Activated naive CD8-positive, alpha-beta T cell (primary cell): ENCODE measurements around the gene SLC17A8.

Experiments used
- H3K27ac Mint-ChIP-seq: one replicate; pipeline ENCODE4 v1.8.0; 2021; ENCODE audit warnings: mixed read lengths
- H3K27me3 Mint-ChIP-seq: one replicate; pipeline ENCODE4 v1.8.0; 2021; ENCODE audit warnings: mixed read lengths
- H3K36me3 Mint-ChIP-seq: one replicate; pipeline ENCODE4 v1.8.0; 2021; ENCODE audit warnings: mixed read lengths
- H3K4me1 Mint-ChIP-seq: one replicate; pipeline ENCODE4 v1.8.0; 2021; ENCODE audit warnings: low read depth, mixed read lengths
- H3K4me3 Mint-ChIP-seq: one replicate; pipeline ENCODE4 v1.8.0; 2021; ENCODE audit warnings: mild to moderate bottlenecking, mixed read lengths
- H3K9me3 Mint-ChIP-seq: one replicate; pipeline ENCODE4 v1.8.0; 2021; ENCODE audit warnings: low read depth, mixed read lengths

Gene SLC17A8

DNA sequence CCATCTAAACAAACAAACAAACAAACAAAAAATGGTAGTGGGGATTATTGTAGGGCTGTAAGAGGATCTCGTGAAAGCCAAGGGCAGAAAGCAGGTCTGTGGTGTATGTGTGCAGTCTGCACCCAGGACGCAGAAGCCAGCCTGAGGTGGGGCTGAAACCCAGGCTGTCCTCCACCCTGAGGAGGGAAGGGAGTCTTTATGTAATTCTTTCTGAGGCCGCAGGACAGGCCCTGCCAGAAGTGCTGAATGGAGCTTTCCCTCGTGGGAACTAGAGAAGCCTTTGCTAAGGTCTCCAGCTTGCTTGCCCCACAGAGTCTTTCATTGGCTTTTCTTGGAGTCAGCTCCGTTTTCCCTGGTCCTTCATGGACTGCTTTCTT is 27.7 kb downstream of the SLC17A8 start:
- H3K27ac Mint-ChIP-seq: no peak overlapping the region
- H3K36me3 Mint-ChIP-seq: no peaks in the 10 kb centered on the region
- H3K4me3 Mint-ChIP-seq: no peak overlapping the region
- peaks cover 5% of the 10 kb centered on the region for H3K27me3 Mint-ChIP-seq
- H3K9me3 Mint-ChIP-seq: no peaks in the 10 kb centered on the region
- H3K4me1 Mint-ChIP-seq: no peaks in the 10 kb centered on the region

DNA sequence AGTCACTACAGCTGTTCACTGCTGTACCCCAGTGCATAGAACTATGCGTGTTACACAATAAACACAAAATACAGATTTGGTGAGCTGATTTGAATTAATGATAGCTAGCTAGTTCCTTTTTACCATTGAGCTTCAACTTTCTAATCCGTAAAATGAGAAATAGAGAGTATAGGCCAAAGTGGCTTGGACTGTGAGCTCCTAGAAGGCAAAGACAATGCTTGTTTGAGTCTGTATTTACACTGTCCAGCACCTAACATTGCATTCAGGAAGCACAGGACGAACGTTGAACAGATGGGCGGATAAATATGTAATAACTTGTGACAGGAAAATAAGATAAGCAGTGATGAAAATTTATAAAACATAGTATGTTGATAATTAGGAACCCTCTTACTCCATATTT is 31.5 kb downstream of the SLC17A8 start:
- Mint-ChIP-seq H3K9me3 (no peaks in the 10 kb centered on the region), H3K36me3 (no peaks in the 10 kb centered on the region), H3K27me3 (peaks cover 9% of the 10 kb centered on the region), H3K4me3 (no peak overlapping the region), H3K4me1 (no peaks in the 10 kb centered on the region), H3K27ac (no peak overlapping the region)

DNA sequence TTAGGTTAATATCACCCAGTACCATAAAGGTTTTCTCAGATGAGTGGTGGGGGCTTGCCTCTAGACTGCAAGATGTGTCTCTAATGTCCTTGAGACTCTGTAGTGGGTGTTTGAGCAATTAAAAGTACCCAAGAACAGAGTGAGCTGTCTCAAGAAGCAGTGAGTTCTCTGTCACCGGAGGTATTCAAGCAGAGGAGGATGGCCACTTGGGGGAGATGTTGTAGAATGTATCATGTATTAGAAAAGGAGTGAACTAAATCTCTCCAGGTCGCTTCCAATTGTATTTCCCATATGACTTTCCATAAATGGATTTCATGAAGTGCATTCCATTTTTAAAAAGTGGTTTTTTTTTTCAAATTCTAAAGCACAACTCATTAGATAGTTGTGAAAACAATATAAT is 35.0 kb downstream of the SLC17A8 start:
- Mint-ChIP-seq H3K27ac (no peak overlapping the region), H3K27me3 (peaks cover 9% of the 10 kb centered on the region), H3K36me3 (no peaks in the 10 kb centered on the region), H3K4me3 (no peak overlapping the region), H3K4me1 (no peaks in the 10 kb centered on the region), H3K9me3 (no peaks in the 10 kb centered on the region)

DNA sequence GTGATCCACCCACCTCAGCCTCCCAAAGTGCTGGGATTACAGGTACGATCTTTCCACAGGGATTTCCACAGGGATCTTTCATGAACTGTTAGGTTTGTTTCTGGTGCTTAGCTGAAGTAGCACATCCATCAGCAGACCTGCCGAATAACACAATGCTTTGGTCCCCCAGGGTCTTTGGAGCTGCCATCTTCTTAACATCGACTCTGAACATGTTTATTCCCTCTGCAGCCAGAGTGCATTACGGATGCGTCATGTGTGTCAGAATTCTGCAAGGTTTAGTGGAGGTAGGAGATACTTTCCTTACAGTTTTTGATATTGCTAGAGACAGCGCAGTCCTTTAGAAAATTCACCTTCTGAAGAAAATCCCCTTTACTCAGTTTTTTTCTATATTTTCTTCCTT is 36.3 kb downstream of the SLC17A8 start:
- Mint-ChIP-seq H3K36me3 (no peaks in the 10 kb centered on the region), H3K4me1 (no peaks in the 10 kb centered on the region), H3K27ac (no peak overlapping the region), H3K9me3 (no peaks in the 10 kb centered on the region), H3K27me3 (peaks cover 6% of the 10 kb centered on the region), H3K4me3 (no peak overlapping the region)

DNA sequence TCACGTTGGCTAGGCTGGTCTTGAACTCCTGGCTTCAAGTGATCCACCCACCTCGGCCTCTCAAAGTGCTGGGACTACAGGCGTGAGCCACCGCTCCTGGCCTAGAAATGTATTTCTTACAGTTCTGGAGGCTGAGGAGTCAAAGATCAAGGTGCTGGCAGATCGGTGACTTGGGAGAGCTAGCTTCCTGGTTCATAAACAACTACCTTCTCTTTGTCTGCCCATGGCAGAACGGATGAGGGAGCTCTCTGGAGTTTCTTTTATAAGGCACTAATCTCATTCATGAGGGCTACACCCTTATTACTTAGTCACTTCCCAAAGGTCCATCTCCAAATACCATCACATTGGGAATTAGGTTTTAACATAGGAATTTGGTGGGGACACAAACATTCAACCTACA is 38.9 kb downstream of the SLC17A8 start:
- Mint-ChIP-seq H3K36me3 (no peaks in the 10 kb centered on the region), H3K27ac (no peak overlapping the region), H3K9me3 (no peaks in the 10 kb centered on the region), H3K27me3 (peaks cover 4% of the 10 kb centered on the region), H3K4me1 (no peaks in the 10 kb centered on the region), H3K4me3 (no peak overlapping the region)

DNA sequence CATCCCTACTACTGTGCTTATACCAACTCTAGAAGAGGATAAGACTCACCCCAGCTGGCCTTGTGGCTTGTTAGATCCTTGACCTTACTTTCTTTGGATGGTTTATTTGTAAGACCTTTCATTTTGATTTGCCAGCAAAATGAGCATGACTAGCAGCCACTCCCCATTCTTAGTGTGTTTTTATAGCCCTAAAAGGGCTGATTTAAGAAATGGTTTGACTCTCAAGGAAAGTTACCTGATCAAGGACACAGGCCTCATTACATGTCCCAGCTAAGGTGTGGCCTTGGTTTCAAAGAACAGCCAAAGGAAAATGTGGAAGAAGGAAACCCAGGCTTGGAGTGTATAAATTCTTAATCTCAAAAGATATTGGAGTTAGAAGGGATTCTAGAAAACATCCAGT is 41.4 kb downstream of the SLC17A8 start:
- Mint-ChIP-seq H3K9me3 (no peaks in the 10 kb centered on the region), H3K27ac (no peak overlapping the region), H3K4me1 (no peaks in the 10 kb centered on the region), H3K4me3 (no peak overlapping the region), H3K27me3 (peaks cover 3% of the 10 kb centered on the region), H3K36me3 (no peaks in the 10 kb centered on the region)

DNA sequence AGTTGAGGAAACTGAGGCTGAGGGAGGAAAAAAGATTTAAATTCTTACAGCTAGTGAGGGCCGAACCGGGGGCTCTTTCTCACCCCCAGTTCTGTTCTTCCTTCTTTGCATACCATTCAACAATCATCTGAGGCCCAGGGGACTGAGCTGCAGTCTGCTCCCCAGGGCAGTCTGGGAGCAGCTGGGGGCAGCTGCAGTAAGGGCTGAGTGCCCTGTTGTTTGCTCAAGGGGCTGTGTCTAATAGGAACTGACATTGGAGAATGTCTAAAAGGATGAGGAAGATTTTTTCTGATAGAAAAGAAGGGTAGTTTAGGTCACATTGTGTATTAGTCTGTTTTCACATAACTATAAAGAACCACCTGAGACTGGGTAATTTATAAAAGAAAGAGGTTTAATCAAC is 42.2 kb downstream of the SLC17A8 start:
- Mint-ChIP-seq H3K4me1 (no peaks in the 10 kb centered on the region), H3K27ac (no peak overlapping the region), H3K27me3 (peaks cover 3% of the 10 kb centered on the region), H3K9me3 (no peaks in the 10 kb centered on the region), H3K36me3 (no peaks in the 10 kb centered on the region), H3K4me3 (no peak overlapping the region)

DNA sequence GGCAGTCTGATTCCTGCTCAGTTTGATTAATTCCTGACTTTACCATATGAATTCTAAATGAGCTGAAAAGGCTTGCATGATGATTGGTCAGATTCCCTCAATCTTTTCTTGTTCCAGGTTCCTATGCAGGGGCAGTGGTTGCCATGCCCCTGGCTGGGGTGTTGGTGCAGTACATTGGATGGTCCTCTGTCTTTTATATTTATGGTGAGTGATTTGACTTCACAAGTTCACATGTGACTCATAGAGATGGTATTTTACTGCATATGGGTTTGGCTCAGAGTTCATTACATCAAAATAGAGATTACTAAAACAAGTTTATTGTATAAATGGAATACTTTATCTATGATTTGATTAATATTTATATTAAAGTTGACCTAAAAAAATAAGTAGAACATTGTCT is 44.8 kb downstream of the SLC17A8 start:
- H3K4me1 Mint-ChIP-seq: no peaks in the 10 kb centered on the region
- H3K4me3 Mint-ChIP-seq: no peak overlapping the region
- H3K9me3 Mint-ChIP-seq: no peaks in the 10 kb centered on the region
- no peaks in the 10 kb centered on the region for H3K36me3 Mint-ChIP-seq
- peaks cover 3% of the 10 kb centered on the region for H3K27me3 Mint-ChIP-seq
- H3K27ac Mint-ChIP-seq: no peak overlapping the region

DNA sequence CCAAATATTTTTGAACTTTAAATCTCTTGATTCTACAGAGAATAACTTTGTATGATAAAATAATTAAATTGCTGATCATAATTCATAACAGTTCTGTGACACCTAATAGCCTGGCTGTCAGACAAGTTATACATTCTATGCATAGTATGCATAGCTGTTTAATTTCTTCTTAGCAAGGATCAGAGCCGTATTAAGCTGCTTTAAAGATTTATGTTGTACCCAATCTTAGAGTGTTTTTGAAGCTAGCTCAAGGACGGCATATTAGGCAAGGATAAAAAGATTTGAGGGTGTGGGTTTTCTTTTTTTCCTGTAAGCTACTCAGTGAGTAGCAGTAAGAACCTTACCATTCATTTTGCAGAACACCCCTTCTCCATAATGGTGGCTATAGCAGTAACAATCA is 45.9 kb downstream of the SLC17A8 start:
- Mint-ChIP-seq H3K4me3 (no peak overlapping the region), H3K27me3 (peaks cover 3% of the 10 kb centered on the region), H3K36me3 (no peaks in the 10 kb centered on the region), H3K4me1 (no peaks in the 10 kb centered on the region), H3K27ac (no peak overlapping the region), H3K9me3 (no peaks in the 10 kb centered on the region)

DNA sequence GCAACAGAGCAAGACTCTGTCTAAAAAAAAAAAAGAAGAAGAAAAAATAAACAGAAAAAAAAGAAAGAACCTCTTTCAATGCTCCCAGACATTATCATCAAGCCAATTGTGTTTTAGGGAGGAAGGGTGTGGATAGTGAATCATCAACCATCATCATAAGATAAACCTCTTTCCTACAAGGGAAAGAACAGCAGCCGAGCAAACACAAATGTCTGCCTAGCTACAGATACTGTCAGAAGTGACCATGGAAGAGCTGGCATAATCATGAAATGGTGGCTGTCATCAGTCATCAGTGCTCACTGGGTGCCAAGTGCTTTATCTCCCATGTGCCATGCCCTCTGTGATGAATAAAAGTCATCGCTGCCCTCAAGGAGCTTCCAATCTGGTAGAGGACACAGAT is 46.6 kb downstream of the SLC17A8 start:
- no peaks in the 10 kb centered on the region for H3K4me1 Mint-ChIP-seq
- H3K4me3 Mint-ChIP-seq: no peak overlapping the region
- no peak overlapping the region for H3K27ac Mint-ChIP-seq

DNA sequence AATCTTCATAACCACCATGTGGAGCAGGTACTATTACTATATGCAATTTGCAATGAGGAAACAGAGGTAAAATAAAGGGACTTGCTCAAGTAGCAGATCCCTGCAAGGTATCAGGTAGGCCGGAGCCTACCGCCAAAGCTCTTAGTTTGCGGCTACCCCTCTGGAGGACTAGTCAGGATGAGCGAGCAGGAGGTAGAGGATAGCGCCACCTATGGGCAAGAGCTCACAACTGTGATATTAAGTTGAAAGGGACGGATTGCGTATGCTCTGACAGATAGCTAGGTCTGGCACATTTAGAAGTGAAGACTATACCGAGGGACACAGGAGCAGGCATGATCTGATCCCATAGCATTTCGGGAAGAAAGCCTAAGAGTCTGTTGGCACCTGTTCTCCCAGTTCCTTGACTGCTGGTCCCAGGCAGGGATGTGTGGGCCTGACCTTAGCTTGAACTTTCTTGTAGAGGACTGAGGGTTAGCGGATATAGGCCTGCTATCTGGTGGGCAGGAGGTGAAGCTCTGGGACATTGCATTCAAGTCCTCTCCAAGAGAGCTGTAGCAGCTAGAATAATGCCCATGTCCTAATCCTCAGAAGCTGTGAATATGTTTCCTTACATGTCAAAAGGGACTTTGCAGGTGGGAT is 48.0 kb downstream of the SLC17A8 start:
- no peaks in the 10 kb centered on the region for H3K36me3 Mint-ChIP-seq
- H3K4me1 Mint-ChIP-seq: no peaks in the 10 kb centered on the region
- no peaks in the 10 kb centered on the region for H3K9me3 Mint-ChIP-seq
- peaks cover 7% of the 10 kb centered on the region for H3K27me3 Mint-ChIP-seq
- H3K27ac Mint-ChIP-seq: no peak overlapping the region
- H3K4me3 Mint-ChIP-seq: no peak overlapping the region

More for the DNA sequence above, 46.6 kb downstream of the SLC17A8 start:
- no peaks in the 10 kb centered on the region for H3K9me3 Mint-ChIP-seq
- H3K27me3 Mint-ChIP-seq: peaks cover 3% of the 10 kb centered on the region
- H3K36me3 Mint-ChIP-seq: no peaks in the 10 kb centered on the region

DNA sequence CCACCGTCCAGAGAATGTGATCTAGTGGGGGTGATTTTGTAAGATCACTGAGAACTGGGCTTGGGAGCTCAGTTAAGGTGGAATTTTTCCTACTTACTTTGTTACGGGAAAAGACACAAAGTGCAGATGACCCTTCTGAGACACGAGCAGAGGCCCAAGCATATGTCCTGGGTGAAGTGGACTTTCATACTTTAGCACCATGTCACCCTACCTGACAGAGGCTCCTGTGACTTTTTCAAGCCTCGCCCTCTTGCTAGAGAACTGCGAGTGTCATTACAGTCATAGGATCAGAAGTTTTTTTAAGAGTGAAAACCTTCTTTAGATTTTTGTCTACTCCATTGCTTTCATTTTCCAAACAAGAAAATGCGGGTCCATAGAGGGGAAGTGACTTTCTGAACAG is 56.1 kb downstream of the SLC17A8 start:
- no peaks in the 10 kb centered on the region for H3K4me1 Mint-ChIP-seq
- H3K9me3 Mint-ChIP-seq: no peaks in the 10 kb centered on the region
- peaks cover 10% of the 10 kb centered on the region for H3K27me3 Mint-ChIP-seq
- no peak overlapping the region for H3K4me3 Mint-ChIP-seq
- H3K27ac Mint-ChIP-seq: no peak overlapping the region
- H3K36me3 Mint-ChIP-seq: no peaks in the 10 kb centered on the region

DNA sequence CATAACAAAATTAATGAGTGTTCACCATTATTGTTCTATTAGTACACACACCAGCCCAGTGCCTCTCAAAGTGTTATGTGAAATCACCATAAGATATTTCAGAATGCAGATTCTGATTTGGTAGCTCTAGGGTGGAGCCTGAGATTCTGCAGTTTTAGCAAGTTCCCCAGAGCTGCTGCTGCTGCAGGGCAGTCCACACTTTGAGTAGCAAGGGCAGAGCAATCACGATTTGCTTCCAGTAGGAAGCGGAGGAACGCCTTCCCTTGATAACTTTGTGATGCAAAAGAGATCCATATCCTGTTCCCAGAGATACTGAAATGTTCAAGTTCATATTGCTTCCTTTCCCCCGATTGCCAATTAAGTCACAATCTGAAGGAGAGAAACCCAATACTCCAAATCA is 57.9 kb downstream of the SLC17A8 start:
- H3K27me3 Mint-ChIP-seq: peaks cover 7% of the 10 kb centered on the region
- no peak overlapping the region for H3K27ac Mint-ChIP-seq
- H3K4me3 Mint-ChIP-seq: no peak overlapping the region
- no peaks in the 10 kb centered on the region for H3K36me3 Mint-ChIP-seq
- no peaks in the 10 kb centered on the region for H3K4me1 Mint-ChIP-seq
- H3K9me3 Mint-ChIP-seq: no peaks in the 10 kb centered on the region

DNA sequence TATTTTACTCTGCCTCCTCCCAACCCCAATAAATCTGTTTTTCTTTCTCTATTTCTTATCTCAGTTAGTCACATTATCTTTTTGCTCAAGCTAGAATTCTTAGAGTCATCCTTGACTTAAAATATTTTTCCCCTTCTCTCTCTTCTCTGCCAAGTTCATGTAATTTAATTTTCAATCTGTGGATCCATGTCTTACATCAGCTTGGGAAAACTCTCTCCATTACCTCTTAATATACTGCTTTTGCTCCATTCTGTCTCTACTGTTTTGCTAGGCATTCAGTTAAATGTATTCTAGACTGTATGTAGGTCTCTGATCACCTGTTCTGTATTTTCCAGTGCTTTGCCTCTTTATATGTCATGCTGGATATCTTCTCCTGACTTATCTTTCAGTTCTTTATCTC is 65.8 kb downstream of the SLC17A8 start:
- Mint-ChIP-seq H3K9me3 (no peaks in the 10 kb centered on the region), H3K27me3 (peaks cover 4% of the 10 kb centered on the region), H3K4me3 (no peak overlapping the region), H3K36me3 (no peaks in the 10 kb centered on the region), H3K4me1 (no peaks in the 10 kb centered on the region), H3K27ac (no peak overlapping the region)

DNA sequence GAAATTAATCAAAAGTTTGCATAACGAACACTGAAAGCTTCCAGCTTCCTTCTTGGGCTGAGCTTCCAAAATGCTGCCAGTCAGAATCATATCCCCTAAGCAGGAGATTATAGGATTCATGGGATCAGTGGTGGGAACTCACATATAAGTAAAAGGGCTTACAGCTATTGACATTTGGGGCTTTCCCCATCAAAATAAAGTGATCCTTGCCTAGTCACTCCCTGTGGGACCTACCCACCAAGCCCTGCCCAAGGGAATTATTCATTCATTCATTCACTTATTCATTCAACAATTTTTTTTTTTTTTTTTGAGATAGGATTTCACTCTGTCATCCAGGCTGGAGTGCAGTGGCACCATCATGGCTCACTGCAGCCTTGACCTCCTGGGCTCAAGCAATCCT is 69.3 kb downstream of the SLC17A8 start:
- H3K4me1 Mint-ChIP-seq: no peaks in the 10 kb centered on the region
- no peak overlapping the region for H3K4me3 Mint-ChIP-seq
- H3K27ac Mint-ChIP-seq: no peak overlapping the region
- peaks cover 3% of the 10 kb centered on the region for H3K9me3 Mint-ChIP-seq
- H3K36me3 Mint-ChIP-seq: no peaks in the 10 kb centered on the region
- peaks cover 4% of the 10 kb centered on the region for H3K27me3 Mint-ChIP-seq

DNA sequence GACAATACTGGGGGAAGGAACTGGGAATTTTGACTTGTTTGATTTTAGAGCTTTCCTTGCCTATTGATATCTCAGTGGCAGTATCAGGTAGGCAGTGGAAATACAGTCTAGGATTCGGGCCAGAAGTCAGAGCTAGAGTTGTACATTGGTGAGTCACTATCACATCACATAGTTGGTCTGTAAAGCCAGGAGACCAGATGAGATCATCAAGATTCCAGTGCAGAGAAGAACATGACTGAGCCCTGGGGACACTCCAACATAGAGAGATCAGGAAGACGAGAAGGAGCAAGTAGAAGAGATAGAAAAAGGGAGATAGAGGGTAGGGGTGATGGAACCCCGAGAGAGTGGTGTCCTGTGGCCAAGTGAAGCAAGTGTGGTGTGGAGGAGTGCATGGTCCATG is 70.2 kb downstream of the SLC17A8 start:
- Mint-ChIP-seq H3K27ac (no peak overlapping the region), H3K4me1 (no peaks in the 10 kb centered on the region)

More for the DNA sequence above, 70.2 kb downstream of the SLC17A8 start:
- peaks cover 4% of the 10 kb centered on the region for H3K27me3 Mint-ChIP-seq
- peaks cover 3% of the 10 kb centered on the region for H3K9me3 Mint-ChIP-seq
- H3K36me3 Mint-ChIP-seq: no peaks in the 10 kb centered on the region
- H3K4me3 Mint-ChIP-seq: no peak overlapping the region
